SK-N-SH treated with all-trans-retinoic acid at 6 μM for 48 hours (cell line): ENCODE data around the gene MTCH2.

ENCODE experiments used
- ATAC-seq: fragments of 200-7000 bp; cut with Tn5 transposase; 3 replicates; pipeline ENCODE4 v1.9.1; 2020; ENCODE audit warnings: mild to moderate bottlenecking, moderate library complexity
- ARNTL ChIP-seq: fragments of 450-650 bp; formaldehyde crosslinking; IDR thresholded peaks from 2 replicates; pipeline ENCODE4 v1.5.0; 2020; ENCODE audit warnings: low read depth, mild to moderate bottlenecking, moderate library complexity, borderline replicate concordance
- ESRRG ChIP-seq: fragments of 250-450 bp; sonication (Bioruptor Pico); IDR thresholded peaks from 2 replicates; pipeline ENCODE4 v1.6.1; 2021; ENCODE audit warnings: mild to moderate bottlenecking
- GLIS3 ChIP-seq: fragments of 250-450 bp; sonication (Bioruptor Pico); IDR thresholded peaks from 2 replicates; pipeline ENCODE4 v1.5.0; 2020; ENCODE audit warnings: mild to moderate bottlenecking, moderate library complexity
- ISL1 ChIP-seq: fragments of 250-450 bp; sonication (Bioruptor Pico); IDR thresholded peaks from 2 replicates; pipeline ENCODE4 v2.1.2; 2022; ENCODE audit warnings: mild to moderate bottlenecking, moderate library complexity
- OSR1 ChIP-seq: fragments of 250-450 bp; sonication (Bioruptor Pico); IDR thresholded peaks from 2 replicates; pipeline ENCODE4 v1.8.0; 2022; ENCODE audit warnings: moderate library complexity, mild to moderate bottlenecking, inconsistent platforms
- PPARA ChIP-seq: fragments of 250-450 bp; sonication (Bioruptor Pico); IDR thresholded peaks from 2 replicates; pipeline ENCODE4 v1.5.0; 2020; ENCODE audit warnings: mild to moderate bottlenecking, borderline replicate concordance
- RARB ChIP-seq: fragments of 250-450 bp; sonication (Bioruptor Pico); IDR thresholded peaks from 2 replicates; pipeline ENCODE4 v1.8.0; 2021; ENCODE audit warnings: mild to moderate bottlenecking, moderate library complexity
- SNAI2 ChIP-seq: fragments of 250-450 bp; sonication (Bioruptor Pico); IDR thresholded peaks from 2 replicates; pipeline ENCODE4 v1.5.0; 2020; ENCODE audit warnings: mild to moderate bottlenecking, moderate library complexity
- TCF4 ChIP-seq: fragments of 250-450 bp; sonication (Bioruptor Pico); IDR thresholded peaks from 2 replicates; pipeline ENCODE4 v1.8.0; 2021; ENCODE audit warnings: mild to moderate bottlenecking, moderate library complexity, borderline replicate concordance
- TOX ChIP-seq: fragments of 250-450 bp; sonication (Bioruptor Pico); IDR thresholded peaks from 2 replicates; pipeline ENCODE4 v1.8.0; 2021; ENCODE audit warnings: mild to moderate bottlenecking, moderate library complexity, borderline replicate concordance
- ZC3H10 ChIP-seq: fragments of 250-450 bp; sonication (Bioruptor Pico); IDR thresholded peaks from 2 replicates; pipeline ENCODE4 v1.5.1; 2021; ENCODE audit warnings: mild to moderate bottlenecking, moderate library complexity
- ZFP3 ChIP-seq: fragments of 250-450 bp; sonication (Bioruptor Pico); IDR thresholded peaks from 2 replicates; pipeline ENCODE4 v1.5.0; 2020; ENCODE audit warnings: mild to moderate bottlenecking, moderate library complexity
- ZFP30 ChIP-seq: fragments of 450-650 bp; formaldehyde crosslinking; IDR thresholded peaks from 2 replicates; pipeline ENCODE4 v1.5.0; 2022; ENCODE audit warnings: mild to moderate bottlenecking, moderate library complexity
- ZNF565 ChIP-seq: fragments of 450-650 bp; formaldehyde crosslinking; conservative IDR thresholded peaks from 2 replicates; pipeline ENCODE4 v1.5.0; 2020; ENCODE audit warnings: low read depth, mild to moderate bottlenecking, moderate library complexity
- ZNF70 ChIP-seq: fragments of 450-650 bp; formaldehyde crosslinking; IDR thresholded peaks from 2 replicates; pipeline ENCODE4 v1.5.0; 2020; ENCODE audit warnings: mild to moderate bottlenecking, moderate library complexity
- TF ChIP-seq, protein P1 (sequence below): fragments of 250-450 bp; sonication (Bioruptor Pico); IDR thresholded peaks from 2 replicates; pipeline ENCODE4 v1.8.0; 2020; ENCODE audit warnings: mild to moderate bottlenecking, moderate library complexity, borderline replicate concordance
- TF ChIP-seq, protein P2 (sequence below): fragments of 250-450 bp; sonication (Bioruptor Pico); IDR thresholded peaks from 2 replicates; pipeline ENCODE4 v1.5.1; 2020; ENCODE audit warnings: low read depth, mild to moderate bottlenecking, moderate library complexity
- TF ChIP-seq, protein P3 (sequence below): fragments of 250-450 bp; sonication (Bioruptor Pico); IDR thresholded peaks from 2 replicates; pipeline ENCODE4 v1.5.0; 2020; ENCODE audit warnings: mild to moderate bottlenecking, moderate library complexity
- TF ChIP-seq, protein P4 (sequence below): fragments of 250-450 bp; sonication (Bioruptor Pico); IDR thresholded peaks from 2 replicates; pipeline ENCODE4 v1.5.1; 2021; ENCODE audit warnings: mild to moderate bottlenecking, moderate library complexity

The MTCH2 gene

DNA sequence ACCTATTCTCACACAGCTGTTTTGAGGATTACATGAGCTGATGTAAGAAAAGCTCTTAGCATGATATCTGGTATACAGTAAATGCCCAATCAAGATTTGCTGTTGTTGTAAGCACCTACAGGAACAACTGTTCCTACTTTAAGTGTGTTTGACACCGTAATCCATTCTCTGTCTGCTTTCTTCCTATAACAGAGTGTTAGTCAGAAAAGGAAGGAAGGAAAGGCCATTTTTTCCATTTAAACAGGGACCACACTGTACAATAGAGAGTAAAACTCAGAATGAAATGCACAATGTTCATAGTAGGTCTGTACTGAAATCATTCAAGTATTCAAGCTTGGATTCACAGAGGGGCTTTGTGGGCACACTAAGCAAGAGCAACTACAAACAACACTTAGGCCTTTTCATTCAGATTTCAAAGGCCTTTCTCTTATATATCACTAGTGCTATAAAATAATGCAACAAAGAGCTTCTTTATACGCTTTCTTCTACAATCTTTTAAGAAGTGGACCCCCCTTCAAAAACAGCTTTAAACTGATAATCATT, 21.5 kb downstream of the MTCH2 start:
- TF ChIP-seq TOX (CRISPR knock-in tag) = no peak
- TF ChIP-seq GLIS3 (CRISPR knock-in tag) = no peak
- TF ChIP-seq ISL1 (CRISPR knock-in tag) = no peak

DNA sequence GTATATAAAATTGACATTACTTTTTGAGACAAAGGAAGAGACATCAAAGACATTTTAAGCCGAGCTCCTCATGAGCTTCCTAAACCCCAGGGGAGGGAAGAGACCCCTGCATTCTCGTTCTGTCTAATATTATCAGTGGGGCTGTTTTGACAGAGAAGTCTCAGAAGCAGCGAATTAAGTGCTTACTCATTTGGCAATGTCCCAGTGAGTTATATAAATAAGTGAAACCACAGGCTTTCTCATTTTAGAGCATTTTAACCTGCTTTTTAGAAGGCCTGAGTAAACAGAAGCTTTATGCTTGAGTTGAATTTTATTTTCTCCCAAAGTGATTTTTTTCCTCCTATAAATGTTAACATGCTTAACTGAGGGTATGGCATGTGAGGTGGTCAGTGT, 24.9 kb downstream of the MTCH2 start:
- peak; percentile 35 for ATAC-seq
- TF ChIP-seq TCF4 (CRISPR knock-in tag) (no peak), ZFP3 (CRISPR knock-in tag) (0 out of 2 replicates have a peak, but pooled peaks have one; percentile 49), OSR1 (CRISPR knock-in tag) (no peak)
- TF ChIP-seq, all 23 proteins: peak for 1

More for the DNA sequence above, 21.5 kb downstream of the MTCH2 start:
- ATAC-seq = no peak

DNA sequence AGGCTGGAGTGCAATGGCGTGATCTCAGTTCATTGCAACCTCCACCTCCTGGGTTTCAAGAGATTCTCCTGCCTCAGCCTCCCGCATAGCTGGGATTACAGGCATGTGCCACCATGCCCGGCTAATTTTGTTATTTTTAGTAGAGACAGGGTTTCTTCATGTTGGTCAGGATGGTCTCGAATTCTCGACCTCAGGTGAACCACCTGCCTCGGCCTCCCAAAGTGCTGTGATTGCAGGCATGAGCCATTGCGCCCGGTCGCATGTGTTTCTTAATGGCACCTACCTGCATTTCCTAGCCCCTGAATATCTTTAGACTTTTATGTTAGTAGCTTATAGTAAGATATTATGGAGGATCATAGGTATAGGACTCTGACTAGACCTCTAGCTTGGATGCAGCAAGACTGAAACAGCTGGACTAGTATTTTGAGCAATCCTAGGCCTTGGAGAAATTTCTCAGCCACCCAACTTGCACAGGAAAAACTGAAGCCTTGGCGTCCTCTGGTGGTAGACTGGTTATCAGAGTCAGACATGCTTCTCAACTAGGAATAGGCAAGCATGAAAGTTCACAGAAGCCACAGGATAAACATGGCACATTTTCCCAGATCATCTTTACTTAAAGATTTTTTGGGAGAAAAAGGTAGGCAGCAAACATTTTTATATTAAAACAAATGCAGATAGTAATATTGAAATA, 25.5 kb downstream of the MTCH2 start:
- peak; percentile 94 for ATAC-seq
- TF ChIP-seq TCF4 (CRISPR knock-in tag) = no peak
- TF ChIP-seq ZNF565 (CRISPR knock-in tag) = no peak
- no peak for TF ChIP-seq ZFP30 (CRISPR knock-in tag)
- TF ChIP-seq TOX (CRISPR knock-in tag) = no peak
- TF ChIP-seq, protein P1, sequence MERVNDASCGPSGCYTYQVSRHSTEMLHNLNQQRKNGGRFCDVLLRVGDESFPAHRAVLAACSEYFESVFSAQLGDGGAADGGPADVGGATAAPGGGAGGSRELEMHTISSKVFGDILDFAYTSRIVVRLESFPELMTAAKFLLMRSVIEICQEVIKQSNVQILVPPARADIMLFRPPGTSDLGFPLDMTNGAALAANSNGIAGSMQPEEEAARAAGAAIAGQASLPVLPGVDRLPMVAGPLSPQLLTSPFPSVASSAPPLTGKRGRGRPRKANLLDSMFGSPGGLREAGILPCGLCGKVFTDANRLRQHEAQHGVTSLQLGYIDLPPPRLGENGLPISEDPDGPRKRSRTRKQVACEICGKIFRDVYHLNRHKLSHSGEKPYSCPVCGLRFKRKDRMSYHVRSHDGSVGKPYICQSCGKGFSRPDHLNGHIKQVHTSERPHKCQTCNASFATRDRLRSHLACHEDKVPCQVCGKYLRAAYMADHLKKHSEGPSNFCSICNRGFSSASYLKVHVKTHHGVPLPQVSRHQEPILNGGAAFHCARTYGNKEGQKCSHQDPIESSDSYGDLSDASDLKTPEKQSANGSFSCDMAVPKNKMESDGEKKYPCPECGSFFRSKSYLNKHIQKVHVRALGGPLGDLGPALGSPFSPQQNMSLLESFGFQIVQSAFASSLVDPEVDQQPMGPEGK (CRISPR knock-in tag) = no peak
- TF ChIP-seq SNAI2 (CRISPR knock-in tag) = no peak
- TF ChIP-seq, protein P2, sequence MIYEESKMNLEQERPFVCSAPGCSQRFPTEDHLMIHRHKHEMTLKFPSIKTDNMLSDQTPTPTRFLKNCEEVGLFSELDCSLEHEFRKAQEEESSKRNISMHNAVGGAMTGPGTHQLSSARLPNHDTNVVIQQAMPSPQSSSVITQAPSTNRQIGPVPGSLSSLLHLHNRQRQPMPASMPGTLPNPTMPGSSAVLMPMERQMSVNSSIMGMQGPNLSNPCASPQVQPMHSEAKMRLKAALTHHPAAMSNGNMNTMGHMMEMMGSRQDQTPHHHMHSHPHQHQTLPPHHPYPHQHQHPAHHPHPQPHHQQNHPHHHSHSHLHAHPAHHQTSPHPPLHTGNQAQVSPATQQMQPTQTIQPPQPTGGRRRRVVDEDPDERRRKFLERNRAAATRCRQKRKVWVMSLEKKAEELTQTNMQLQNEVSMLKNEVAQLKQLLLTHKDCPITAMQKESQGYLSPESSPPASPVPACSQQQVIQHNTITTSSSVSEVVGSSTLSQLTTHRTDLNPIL (CRISPR knock-in tag) = no peak
- TF ChIP-seq ZC3H10 = no peak

DNA sequence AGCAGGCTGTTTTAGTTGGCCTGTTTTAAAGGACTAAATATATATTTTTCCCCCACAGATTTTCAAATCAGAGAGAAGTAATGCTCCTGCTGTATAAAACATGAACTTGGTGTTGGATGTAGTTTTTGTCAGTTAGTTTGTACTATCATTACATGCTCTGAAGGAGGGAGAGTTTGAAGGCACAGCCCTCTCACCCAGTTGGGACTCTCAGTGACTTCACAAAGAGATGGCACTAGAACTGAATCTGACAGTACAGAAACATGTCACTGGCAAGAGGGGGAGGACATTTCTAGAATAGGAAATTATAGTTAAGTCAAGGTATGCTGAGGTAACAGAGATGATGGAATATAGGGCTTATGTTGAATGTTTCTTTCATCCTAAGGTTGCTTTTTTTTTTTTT, 27.1 kb downstream of the MTCH2 start:
- TF ChIP-seq ZNF70 (CRISPR knock-in tag) (no peak), ARNTL (no peak), ZFP3 (CRISPR knock-in tag) (no peak), PPARA (no peak), RARB (no peak), GLIS3 (CRISPR knock-in tag) (no peak), SNAI2 (CRISPR knock-in tag) (no peak), TCF4 (CRISPR knock-in tag) (no peak), TOX (CRISPR knock-in tag) (no peak), ZC3H10 (no peak), OSR1 (CRISPR knock-in tag) (no peak), ESRRG (CRISPR knock-in tag) (no peak)
- TF ChIP-seq, protein P3, sequence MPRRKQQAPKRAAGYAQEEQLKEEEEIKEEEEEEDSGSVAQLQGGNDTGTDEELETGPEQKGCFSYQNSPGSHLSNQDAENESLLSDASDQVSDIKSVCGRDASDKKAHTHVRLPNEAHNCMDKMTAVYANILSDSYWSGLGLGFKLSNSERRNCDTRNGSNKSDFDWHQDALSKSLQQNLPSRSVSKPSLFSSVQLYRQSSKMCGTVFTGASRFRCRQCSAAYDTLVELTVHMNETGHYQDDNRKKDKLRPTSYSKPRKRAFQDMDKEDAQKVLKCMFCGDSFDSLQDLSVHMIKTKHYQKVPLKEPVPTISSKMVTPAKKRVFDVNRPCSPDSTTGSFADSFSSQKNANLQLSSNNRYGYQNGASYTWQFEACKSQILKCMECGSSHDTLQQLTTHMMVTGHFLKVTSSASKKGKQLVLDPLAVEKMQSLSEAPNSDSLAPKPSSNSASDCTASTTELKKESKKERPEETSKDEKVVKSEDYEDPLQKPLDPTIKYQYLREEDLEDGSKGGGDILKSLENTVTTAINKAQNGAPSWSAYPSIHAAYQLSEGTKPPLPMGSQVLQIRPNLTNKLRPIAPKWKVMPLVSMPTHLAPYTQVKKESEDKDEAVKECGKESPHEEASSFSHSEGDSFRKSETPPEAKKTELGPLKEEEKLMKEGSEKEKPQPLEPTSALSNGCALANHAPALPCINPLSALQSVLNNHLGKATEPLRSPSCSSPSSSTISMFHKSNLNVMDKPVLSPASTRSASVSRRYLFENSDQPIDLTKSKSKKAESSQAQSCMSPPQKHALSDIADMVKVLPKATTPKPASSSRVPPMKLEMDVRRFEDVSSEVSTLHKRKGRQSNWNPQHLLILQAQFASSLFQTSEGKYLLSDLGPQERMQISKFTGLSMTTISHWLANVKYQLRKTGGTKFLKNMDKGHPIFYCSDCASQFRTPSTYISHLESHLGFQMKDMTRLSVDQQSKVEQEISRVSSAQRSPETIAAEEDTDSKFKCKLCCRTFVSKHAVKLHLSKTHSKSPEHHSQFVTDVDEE (CRISPR knock-in tag) = no peak
- TF ChIP-seq, protein P2 (CRISPR knock-in tag) = no peak
- TF ChIP-seq, protein P1 (CRISPR knock-in tag) = no peak
- TF ChIP-seq, protein P4, sequence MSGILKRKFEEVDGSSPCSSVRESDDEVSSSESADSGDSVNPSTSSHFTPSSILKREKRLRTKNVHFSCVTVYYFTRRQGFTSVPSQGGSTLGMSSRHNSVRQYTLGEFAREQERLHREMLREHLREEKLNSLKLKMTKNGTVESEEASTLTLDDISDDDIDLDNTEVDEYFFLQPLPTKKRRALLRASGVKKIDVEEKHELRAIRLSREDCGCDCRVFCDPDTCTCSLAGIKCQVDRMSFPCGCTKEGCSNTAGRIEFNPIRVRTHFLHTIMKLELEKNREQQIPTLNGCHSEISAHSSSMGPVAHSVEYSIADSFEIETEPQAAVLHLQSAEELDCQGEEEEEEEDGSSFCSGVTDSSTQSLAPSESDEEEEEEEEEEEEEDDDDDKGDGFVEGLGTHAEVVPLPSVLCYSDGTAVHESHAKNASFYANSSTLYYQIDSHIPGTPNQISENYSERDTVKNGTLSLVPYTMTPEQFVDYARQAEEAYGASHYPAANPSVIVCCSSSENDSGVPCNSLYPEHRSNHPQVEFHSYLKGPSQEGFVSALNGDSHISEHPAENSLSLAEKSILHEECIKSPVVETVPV (CRISPR knock-in tag) = no peak
- TF ChIP-seq, all 23 proteins: peak for 0
- ATAC-seq = no peak
